Endodermal cell (in vitro differentiated cells): ENCODE measurements around the gene ADH4. TPM values are rescaled to one million over a fixed set of nuclear protein-coding genes. Genes with fewer than 3 reads are reported as not detected.

Experiments used
- DNase-seq: peaks from one replicate; pipeline ENCODE4 v3.0.0-alpha.2; 2017
- H3K27ac ChIP-seq: 2 replicates; pipeline ENCODE4 v1.5.1; 2013; ENCODE audit warnings: mild to moderate bottlenecking, low read depth, low read length, moderate library complexity
- H3K27me3 ChIP-seq: 2 replicates; pipeline ENCODE4 v1.6.1; 2013; ENCODE audit warnings: mild to moderate bottlenecking, low read length, moderate library complexity; ENCODE audit not compliant: insufficient read depth, control insufficient read depth, poor library complexity, severe bottlenecking
- H3K36me3 ChIP-seq: 2 replicates; pipeline ENCODE4 v1.7.0; 2013; ENCODE audit warnings: mild to moderate bottlenecking, low read length, moderate library complexity; ENCODE audit not compliant: control insufficient read depth, insufficient read depth
- H3K4me1 ChIP-seq: one replicate; pipeline ENCODE4 v1.7.0; 2013; ENCODE audit warnings: low read length; ENCODE audit not compliant: control insufficient read depth, insufficient read depth
- H3K4me3 ChIP-seq: 2 replicates; pipeline ENCODE4 v1.5.1; 2013; ENCODE audit warnings: mild to moderate bottlenecking, low read length, moderate library complexity
- H3K9ac ChIP-seq: 2 replicates; pipeline ENCODE4 v1.6.1; 2013; ENCODE audit warnings: mild to moderate bottlenecking, low read length, moderate library complexity; ENCODE audit not compliant: poor library complexity, severe bottlenecking; ENCODE audit errors: extremely low read depth
- H3K9me3 ChIP-seq: 2 replicates; pipeline ENCODE4 v1.6.1; 2013; ENCODE audit warnings: mild to moderate bottlenecking, low read length, moderate library complexity; ENCODE audit not compliant: control insufficient read depth
- H3K27ac Mint-ChIP-seq: 2 replicates; pipeline ENCODE4 v1.8.0; 2020; ENCODE audit warnings: mixed read lengths
- H3K27me3 Mint-ChIP-seq: 2 replicates; pipeline ENCODE4 v1.8.0; 2021; ENCODE audit warnings: mild to moderate bottlenecking, mixed read lengths; ENCODE audit not compliant: insufficient read depth
- H3K36me3 Mint-ChIP-seq: 2 replicates; pipeline ENCODE4 v1.8.0; 2020; ENCODE audit warnings: low read depth, mixed read lengths
- H3K4me1 Mint-ChIP-seq: 2 replicates; pipeline ENCODE4 v1.8.0; 2020; ENCODE audit warnings: mixed read lengths
- H3K4me3 Mint-ChIP-seq: 2 replicates; pipeline ENCODE4 v1.8.0; 2020; ENCODE audit warnings: mild to moderate bottlenecking, moderate library complexity, mixed read lengths
- H3K9me3 Mint-ChIP-seq: 2 replicates; pipeline ENCODE4 v1.8.0; 2020; ENCODE audit warnings: mild to moderate bottlenecking, mixed read lengths
- CTCF ChIP-seq: fragments of 200-600 bp; sonication (generic); conservative IDR thresholded peaks from 2 replicates; pipeline ENCODE4 v1.5.0; 2021; ENCODE audit warnings: antibody characterized with exemption, mild to moderate bottlenecking
- WGBS, 2 experiments: methylation state at CpG; one replicate each; pipeline versions ENCODE4 v1.1.5 to v1.1.7; 2013; ENCODE audit warnings: missing lambda C conversion rate in 2 of 2, mixed read lengths in 1 of 2; ENCODE audit not compliant: insufficient coverage in 1 of 2, insufficient read length in 1 of 2; 5-methylcytosine and 5-hydroxymethylcytosine counted together
- total RNA-seq, 2 donors: library from RNA; stranded (reverse); fragmentation: NEBNext Ultra II Directional in 1 of 2; extraction: Animal tissue kit (Norgen Biotek cat#: 25700) in 1 of 2; gene quantifications; 2 replicates in 1 of 2; 3 replicates in 1 of 2; pipeline ENCODE4 v1.2.1, GENCODE V29; 2021

Gene ADH4
- total RNA-seq, 2 donors from 2014 or later: not detected

GRCh38 chr4:99151452-99151851 lies 7.4 kb upstream of the ADH4 start:
- no peak overlapping the region for H3K27ac ChIP-seq
- no peak overlapping the region for H3K27ac Mint-ChIP-seq
- no peak for TF ChIP-seq CTCF
- no peak overlapping the region for H3K4me3 Mint-ChIP-seq
- no peaks in the 10 kb centered on the region for H3K4me1 ChIP-seq
- H3K27me3 Mint-ChIP-seq: no peaks in the 10 kb centered on the region
- no peaks in the 10 kb centered on the region for H3K27me3 ChIP-seq
- DNase-seq: no peak
- H3K4me1 Mint-ChIP-seq: no peaks in the 10 kb centered on the region
- H3K9ac ChIP-seq: no peak overlapping the region
- H3K4me3 ChIP-seq: no peak overlapping the region
- H3K36me3 Mint-ChIP-seq: peaks cover 11% of the 10 kb centered on the region
- peaks cover 25% of the 10 kb centered on the region for H3K9me3 ChIP-seq
- H3K36me3 ChIP-seq: no peaks in the 10 kb centered on the region
- WGBS, 2 experiments: 87 to 92% methylated on average over 3 of the region's 3 CpGs
- peaks cover 38% of the 10 kb centered on the region for H3K9me3 Mint-ChIP-seq

- Histone ChIP-seq H3K4me3 (no peak overlapping the region), H3K36me3 (no peaks in the 10 kb centered on the region), H3K9ac (no peak overlapping the region), H3K27me3 (no peaks in the 10 kb centered on the region), H3K27ac (no peak overlapping the region), H3K9me3 (peaks cover 25% of the 10 kb centered on the region), H3K4me1 (no peaks in the 10 kb centered on the region)
- no peak overlapping the region for H3K4me3 Mint-ChIP-seq
- 47 to 100% methylated on average over 1 to 2 of the region's 6 CpGs for WGBS, 2 experiments
- DNase-seq: no peak
- no peak overlapping the region for H3K27ac Mint-ChIP-seq
- H3K4me1 Mint-ChIP-seq: no peaks in the 10 kb centered on the region
- H3K36me3 Mint-ChIP-seq: peaks cover 8% of the 10 kb centered on the region
- H3K27me3 Mint-ChIP-seq: no peaks in the 10 kb centered on the region
- peaks cover 37% of the 10 kb centered on the region for H3K9me3 Mint-ChIP-seq
- TF ChIP-seq CTCF: no peak
These were observed 5.4 kb upstream of the ADH4 start for GRCh38 chr4:99149426-99150019.

DNA sequence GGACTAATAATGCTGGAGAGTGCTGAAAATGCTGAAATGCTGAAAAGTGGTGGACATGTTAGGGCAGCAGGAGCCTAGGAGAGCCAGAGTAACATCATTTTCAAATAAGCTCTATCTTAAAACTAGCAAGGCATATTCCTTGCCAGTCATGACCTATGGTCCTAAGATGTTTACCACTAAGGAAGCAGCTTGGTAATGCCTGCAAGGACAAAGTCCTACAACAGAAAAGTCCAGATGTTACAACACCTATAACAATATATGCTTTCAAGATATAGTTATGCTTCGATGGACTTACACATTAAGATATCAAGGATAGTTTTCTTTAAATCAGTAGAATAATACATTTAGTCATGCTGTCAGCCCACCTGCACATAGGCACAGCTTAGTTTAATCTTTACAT lies 4.5 kb upstream of the ADH4 start:
- Mint-ChIP-seq H3K27me3 (no peaks in the 10 kb centered on the region), H3K4me1 (no peaks in the 10 kb centered on the region), H3K27ac (no peak overlapping the region), H3K9me3 (peaks cover 32% of the 10 kb centered on the region), H3K4me3 (no peak overlapping the region), H3K36me3 (peaks cover 5% of the 10 kb centered on the region)
- no peak for DNase-seq
- H3K27me3 ChIP-seq: no peaks in the 10 kb centered on the region
- 100% methylated on average over 1 of the region's 1 CpG; no CpG with 5 or more reads in 1 of the 2 experiments for WGBS, 2 experiments
- TF ChIP-seq CTCF: no peak
- H3K9ac ChIP-seq: no peak overlapping the region
- H3K4me1 ChIP-seq: no peaks in the 10 kb centered on the region
- peaks cover 25% of the 10 kb centered on the region for H3K9me3 ChIP-seq
- H3K27ac ChIP-seq: no peak overlapping the region
- H3K36me3 ChIP-seq: no peaks in the 10 kb centered on the region
- H3K4me3 ChIP-seq: no peak overlapping the region
